ENCODE data around the gene MPST. TPM values are rescaled to one million over a fixed set of nuclear protein-coding genes. Genes with fewer than 3 reads are reported as not detected.

MPST gene
- total RNA-seq, 1 experiment from 2014 or later = 73.0 TPM

DNA sequence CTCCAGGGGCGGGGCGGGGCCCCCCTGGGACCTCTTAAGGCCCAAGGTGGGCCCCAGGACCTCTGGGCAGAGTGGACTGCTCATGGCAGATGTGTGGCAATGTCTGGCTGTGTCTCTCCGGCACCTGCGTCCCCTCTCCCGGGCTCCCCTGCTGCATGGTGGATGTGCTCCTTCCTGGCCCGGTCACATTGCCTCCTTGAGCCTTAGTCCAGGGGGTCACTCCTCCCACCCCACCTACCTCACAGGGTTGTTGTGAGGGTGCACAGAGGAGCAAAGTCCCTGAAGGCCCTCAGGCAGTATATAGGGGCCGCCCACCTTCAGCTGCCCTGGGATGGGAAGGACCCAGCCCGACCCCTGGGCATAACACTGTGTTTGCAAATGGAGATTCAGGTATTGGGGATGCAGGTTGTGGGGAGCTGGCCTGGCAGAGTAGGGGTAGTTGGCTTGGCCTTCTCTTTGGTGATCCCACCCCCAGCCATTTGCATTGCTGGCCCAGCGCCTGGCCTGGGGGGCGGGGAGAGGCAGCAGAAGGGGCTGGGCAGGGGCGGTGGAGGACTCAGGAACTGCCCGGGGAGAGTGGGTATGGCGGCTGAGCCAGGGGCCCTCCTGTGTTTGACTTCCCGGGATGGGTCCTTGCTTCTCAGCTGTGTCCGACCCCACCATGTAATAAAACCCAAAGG lies 43.3 kb downstream of the MPST start:
- H3K4me3 Mint-ChIP-seq (ENCODE audit: low read depth, unreplicated experiment) = no peak overlapping the region
- H3K9me3 Mint-ChIP-seq (ENCODE audit: low read depth, unreplicated experiment) = no peaks in the 10 kb centered on the region
- H3K4me1 Mint-ChIP-seq (ENCODE audit: low read depth, unreplicated experiment) = peaks cover 30% of the 10 kb centered on the region
- DNase-seq = no peak
- intact Hi-C loops (cut with micrococcal nuclease; ENCODE audit: unreplicated experiment) = no loop called here
- H3K27me3 Mint-ChIP-seq (ENCODE audit: unreplicated experiment) = peaks cover 25% of the 10 kb centered on the region
- H3K36me3 Mint-ChIP-seq (ENCODE audit: insufficient read depth, unreplicated experiment) = no peaks in the 10 kb centered on the region
- H3K27ac Mint-ChIP-seq (ENCODE audit: unreplicated experiment) = no peak overlapping the region
- CTCF ChIA-PET = no interaction called here
- BruUV-seq (replicated peaks) = no TSS peak
- TF ChIP-seq, protein P1, sequence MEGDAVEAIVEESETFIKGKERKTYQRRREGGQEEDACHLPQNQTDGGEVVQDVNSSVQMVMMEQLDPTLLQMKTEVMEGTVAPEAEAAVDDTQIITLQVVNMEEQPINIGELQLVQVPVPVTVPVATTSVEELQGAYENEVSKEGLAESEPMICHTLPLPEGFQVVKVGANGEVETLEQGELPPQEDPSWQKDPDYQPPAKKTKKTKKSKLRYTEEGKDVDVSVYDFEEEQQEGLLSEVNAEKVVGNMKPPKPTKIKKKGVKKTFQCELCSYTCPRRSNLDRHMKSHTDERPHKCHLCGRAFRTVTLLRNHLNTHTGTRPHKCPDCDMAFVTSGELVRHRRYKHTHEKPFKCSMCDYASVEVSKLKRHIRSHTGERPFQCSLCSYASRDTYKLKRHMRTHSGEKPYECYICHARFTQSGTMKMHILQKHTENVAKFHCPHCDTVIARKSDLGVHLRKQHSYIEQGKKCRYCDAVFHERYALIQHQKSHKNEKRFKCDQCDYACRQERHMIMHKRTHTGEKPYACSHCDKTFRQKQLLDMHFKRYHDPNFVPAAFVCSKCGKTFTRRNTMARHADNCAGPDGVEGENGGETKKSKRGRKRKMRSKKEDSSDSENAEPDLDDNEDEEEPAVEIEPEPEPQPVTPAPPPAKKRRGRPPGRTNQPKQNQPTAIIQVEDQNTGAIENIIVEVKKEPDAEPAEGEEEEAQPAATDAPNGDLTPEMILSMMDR (IDR thresholded peaks at IDR 0.05; ENCODE audit: unreplicated experiment) = no peak

DNA sequence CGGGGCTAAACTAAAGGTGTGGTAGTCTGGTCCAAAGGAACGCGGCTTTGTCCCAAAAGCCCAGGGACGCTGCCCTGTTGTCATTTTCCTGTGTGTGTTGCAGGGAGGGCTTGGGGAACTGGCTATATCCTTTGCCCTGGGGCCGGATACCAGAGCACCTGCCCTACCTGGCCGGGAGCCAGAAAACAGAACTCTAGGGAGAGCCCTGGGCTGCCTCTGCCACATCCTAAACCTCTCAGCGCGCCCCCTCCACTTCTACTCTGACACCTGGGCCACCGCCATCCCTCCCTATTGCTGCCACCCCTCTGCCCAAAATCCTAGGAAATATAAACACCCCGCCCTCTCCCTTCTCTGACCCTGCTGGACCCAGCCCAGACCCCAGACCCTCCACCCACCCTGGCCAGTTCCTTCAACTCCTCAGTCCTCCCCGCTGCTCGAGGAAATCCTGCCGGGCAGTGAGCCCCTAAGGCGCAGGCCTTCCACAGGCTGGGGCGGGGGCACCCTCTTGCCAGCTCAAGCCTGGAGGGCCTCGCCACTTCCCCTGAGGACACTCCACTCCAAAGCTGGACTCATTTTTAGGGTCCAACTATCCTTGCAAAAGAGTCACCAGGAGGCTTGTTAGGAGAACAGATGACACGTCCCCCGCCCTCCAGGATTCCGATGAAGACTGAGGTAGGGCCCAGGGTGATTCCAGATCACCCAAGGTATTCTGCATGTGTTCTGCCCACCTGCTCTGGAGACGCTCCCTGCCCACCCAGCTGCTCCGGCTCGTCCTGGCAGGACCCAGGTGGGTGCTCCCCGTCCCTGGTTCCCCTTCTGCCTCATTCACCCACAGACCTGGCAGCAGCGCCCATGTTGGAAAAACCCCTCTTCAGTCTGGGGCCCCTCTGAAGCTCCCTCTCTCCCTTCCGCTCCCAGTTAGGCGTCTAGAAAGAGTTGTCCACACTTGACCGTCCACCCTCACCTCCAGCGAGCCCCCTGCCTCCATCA lies 44.2 kb downstream of the MPST start:
- H3K4me3 Mint-ChIP-seq (ENCODE audit: low read depth, unreplicated experiment) = no peak overlapping the region
- no peak overlapping the region for H3K27ac Mint-ChIP-seq (ENCODE audit: unreplicated experiment)
- H3K36me3 Mint-ChIP-seq (ENCODE audit: insufficient read depth, unreplicated experiment) = no peaks in the 10 kb centered on the region
- no TSS peak for BruUV-seq (replicated peaks)
- intact Hi-C loops (cut with micrococcal nuclease; ENCODE audit: unreplicated experiment) = no loop called here
- CTCF ChIA-PET = no interaction called here
- H3K9me3 Mint-ChIP-seq (ENCODE audit: low read depth, unreplicated experiment) = no peaks in the 10 kb centered on the region
- peak; percentile 62 for DNase-seq
- TF ChIP-seq, protein P1 (IDR thresholded peaks at IDR 0.05; ENCODE audit: unreplicated experiment) = no peak
- peaks cover 30% of the 10 kb centered on the region for H3K4me1 Mint-ChIP-seq (ENCODE audit: low read depth, unreplicated experiment)
- H3K27me3 Mint-ChIP-seq (ENCODE audit: unreplicated experiment) = peaks cover 33% of the 10 kb centered on the region

DNA sequence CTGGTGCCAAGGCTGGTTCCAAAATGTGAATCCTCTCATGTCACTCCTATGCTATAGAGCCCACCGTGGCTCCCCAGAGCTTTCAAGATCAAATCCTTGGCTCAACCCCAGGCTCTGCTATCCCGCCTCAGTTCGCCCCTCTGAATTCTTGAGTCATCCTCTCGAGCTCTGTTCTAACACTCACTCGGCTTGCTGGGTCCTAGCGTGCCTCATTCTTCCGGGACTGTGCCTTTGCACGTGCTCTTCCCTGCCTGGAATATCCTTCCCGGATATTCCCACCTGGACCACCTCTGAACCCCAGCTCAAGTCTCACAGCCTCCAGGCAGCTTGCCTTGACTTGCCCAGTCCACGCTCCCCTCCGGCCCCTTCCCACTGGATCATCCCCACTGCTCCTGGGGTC lies 45.0 kb downstream of the MPST start:
- Mint-ChIP-seq H3K27me3 (ENCODE audit: unreplicated experiment) (peaks cover 33% of the 10 kb centered on the region), H3K9me3 (ENCODE audit: low read depth, unreplicated experiment) (no peaks in the 10 kb centered on the region), H3K4me3 (ENCODE audit: low read depth, unreplicated experiment) (no peak overlapping the region), H3K4me1 (ENCODE audit: low read depth, unreplicated experiment) (peaks cover 30% of the 10 kb centered on the region), H3K36me3 (ENCODE audit: insufficient read depth, unreplicated experiment) (no peaks in the 10 kb centered on the region), H3K27ac (ENCODE audit: unreplicated experiment) (no peak overlapping the region)
- TF ChIP-seq, protein P1 (IDR thresholded peaks at IDR 0.05; ENCODE audit: unreplicated experiment) = no peak
- intact Hi-C loops (cut with micrococcal nuclease; ENCODE audit: unreplicated experiment) = no loop called here
- no peak for DNase-seq
- CTCF ChIA-PET = no interaction called here
- no TSS peak for BruUV-seq (replicated peaks)

DNA sequence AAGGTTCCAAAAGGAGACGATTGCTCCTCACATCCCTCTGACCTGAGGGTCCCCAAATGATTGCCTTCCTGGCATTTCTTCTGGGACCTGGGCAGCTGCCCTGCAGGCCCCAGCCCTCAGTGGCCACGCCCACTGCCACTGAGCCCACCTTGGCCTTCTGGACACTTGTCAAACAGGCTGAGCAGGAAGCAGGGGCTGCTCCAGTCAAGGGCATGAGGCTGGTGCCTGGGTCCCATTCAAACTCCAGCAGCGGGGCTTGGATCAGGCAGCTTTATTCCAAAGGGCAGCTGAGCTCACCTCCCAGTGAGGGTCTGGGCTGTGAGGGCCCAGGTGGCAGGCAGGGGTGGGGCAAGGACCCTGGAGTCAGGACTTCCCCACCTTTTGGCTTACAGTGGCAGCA lies 45.6 kb downstream of the MPST start:
- DNase-seq = peak; percentile 52
- H3K4me3 Mint-ChIP-seq (ENCODE audit: low read depth, unreplicated experiment) = no peak overlapping the region
- no peaks in the 10 kb centered on the region for H3K36me3 Mint-ChIP-seq (ENCODE audit: insufficient read depth, unreplicated experiment)
- TF ChIP-seq, protein P1 (IDR thresholded peaks at IDR 0.05; ENCODE audit: unreplicated experiment) = no peak
- no peaks in the 10 kb centered on the region for H3K9me3 Mint-ChIP-seq (ENCODE audit: low read depth, unreplicated experiment)
- no TSS peak for BruUV-seq (replicated peaks)
- H3K4me1 Mint-ChIP-seq (ENCODE audit: low read depth, unreplicated experiment) = peaks cover 30% of the 10 kb centered on the region
- H3K27me3 Mint-ChIP-seq (ENCODE audit: unreplicated experiment) = peaks cover 33% of the 10 kb centered on the region
- CTCF ChIA-PET = interaction anchor here (0.5 kb wide), 1 partner anchor 55 kb away, joined by 3 read pairs; no protein-coding TSS in a partner anchor
- intact Hi-C loops (cut with micrococcal nuclease; ENCODE audit: unreplicated experiment) = no loop called here
- H3K27ac Mint-ChIP-seq (ENCODE audit: unreplicated experiment) = no peak overlapping the region
